IMR-90 (cell line): ENCODE measurements around the gene KAT6B. TPM values are rescaled to one million over a fixed set of nuclear protein-coding genes. Genes with fewer than 3 reads are reported as not detected.

Experiments used
- ATAC-seq: fragments of 200-7000 bp; cut with Tn5 transposase; 2 replicates; pipeline ENCODE4 v1.9.1; 2020; ENCODE audit warnings: low read depth, mild to moderate bottlenecking, moderate library complexity
- BruUV-seq: library from RNA; stranded (reverse); fragments of 400-500 nt; replicated peaks from 2 replicates; lab custom pipeline; 2021; lab: Mats Ljungman, UMichigan
- CTCF ChIA-PET: fragments of 300-600 bp; formaldehyde crosslinking; extraction: SDS; loops from one replicate; lab custom pipeline; 2021; ENCODE audit warnings: antibody characterized with exemption; lab: Yijun Ruan, JAX
- POLR2A ChIA-PET: fragments of 300-600 bp; sonication (Branson Sonifier 250); formaldehyde crosslinking; loops from one replicate; lab custom pipeline; 2022; ENCODE audit warnings: antibody characterized with exemption; ENCODE audit not compliant: unreplicated experiment; lab: Charles Lee
- DNase-seq: peaks from one replicate; pipeline ENCODE4 v3.0.0; 2013
- H2AFZ ChIP-seq: replicated peaks from 2 replicates; pipeline ENCODE3; 2013; ENCODE audit warnings: low read length, mild to moderate bottlenecking; ENCODE audit not compliant: poor library complexity
- H2AK5ac ChIP-seq: 2 replicates; pipeline ENCODE4 v1.6.1; 2013; ENCODE audit warnings: low read depth, low read length, inconsistent platforms
- H2AK9ac ChIP-seq: replicated peaks from 2 replicates; pipeline ENCODE3; 2013; ENCODE audit warnings: mild to moderate bottlenecking, low read depth, low read length, moderate library complexity; ENCODE audit not compliant: poor library complexity
- H2BK120ac ChIP-seq: 2 replicates; pipeline ENCODE4 v1.6.1; 2013; ENCODE audit warnings: low read depth, low read length, inconsistent platforms
- H2BK15ac ChIP-seq: 3 replicates; pipeline ENCODE4 v1.6.1; 2013; ENCODE audit warnings: low read depth, low read length, inconsistent platforms
- H2BK20ac ChIP-seq: 2 replicates; pipeline ENCODE4 v1.6.1; 2013; ENCODE audit warnings: low read depth, mild to moderate bottlenecking, inconsistent platforms, low read length, moderate library complexity
- H2BK5ac ChIP-seq: 2 replicates; pipeline ENCODE4 v1.6.1; 2013; ENCODE audit warnings: mild to moderate bottlenecking, low read depth, low read length, inconsistent platforms; ENCODE audit not compliant: poor library complexity, severe bottlenecking
- H3K14ac ChIP-seq: replicated peaks from 2 replicates; pipeline ENCODE4 v1.6.1; 2013; ENCODE audit warnings: low read depth, low read length, inconsistent platforms
- H3K18ac ChIP-seq: 2 replicates; pipeline ENCODE4 v1.6.1; 2013; ENCODE audit warnings: low read depth, low read length, control low read depth
- H3K23ac ChIP-seq: 2 replicates; pipeline ENCODE4 v1.6.1; 2013; ENCODE audit warnings: low read depth, low read length, inconsistent platforms
- H3K27ac ChIP-seq: 2 replicates; pipeline ENCODE4 v1.5.1; 2013; ENCODE audit warnings: mild to moderate bottlenecking, control low read depth, low read length; ENCODE audit not compliant: insufficient read depth
- H3K27me3 ChIP-seq: 2 replicates; pipeline ENCODE4 v1.6.1; 2013; ENCODE audit warnings: low read length; ENCODE audit not compliant: control insufficient read depth, insufficient read depth
- H3K36me3 ChIP-seq: 2 replicates; pipeline ENCODE4 v1.6.1; 2013; ENCODE audit warnings: low read length, mixed read lengths; ENCODE audit not compliant: control insufficient read depth, insufficient read depth
- H3K4ac ChIP-seq: 2 replicates; pipeline ENCODE4 v1.6.1; 2013; ENCODE audit warnings: low read depth, low read length, inconsistent platforms
- H3K4me1 ChIP-seq: 2 replicates; pipeline ENCODE4 v1.6.1; 2013; ENCODE audit warnings: low read length, mixed read lengths; ENCODE audit not compliant: control insufficient read depth, insufficient read depth
- H3K4me2 ChIP-seq: 2 replicates; pipeline ENCODE4 v1.6.1; 2013; ENCODE audit warnings: low read depth, mild to moderate bottlenecking, control low read depth, low read length, moderate library complexity
- H3K4me3 ChIP-seq: 2 replicates; pipeline ENCODE4 v1.5.1; 2013; ENCODE audit warnings: low read depth, mild to moderate bottlenecking, control low read depth, low read length, moderate library complexity; ENCODE audit not compliant: insufficient read depth
- H3K56ac ChIP-seq: 2 replicates; pipeline ENCODE4 v1.6.1; 2013; ENCODE audit warnings: low read length, inconsistent platforms; ENCODE audit not compliant: insufficient read depth; ENCODE audit errors: extremely low read depth
- H3K79me1 ChIP-seq, 2 experiments: 2 replicates each; pipeline ENCODE4 v1.6.1; 2013; ENCODE audit warnings: low read length in 2 of 2, inconsistent platforms in 1 of 2, low read depth in 1 of 2
- H3K9ac ChIP-seq: 2 replicates; pipeline ENCODE4 v1.6.1; 2013; ENCODE audit warnings: low read depth, low read length, control low read depth
- H3K9me1 ChIP-seq: 2 replicates; pipeline ENCODE4 v1.6.1; 2013; ENCODE audit warnings: low read length, inconsistent platforms; ENCODE audit not compliant: insufficient read depth
- H3K9me3 ChIP-seq: 2 replicates; pipeline ENCODE4 v1.6.1; 2013; ENCODE audit warnings: low read length; ENCODE audit not compliant: control insufficient read depth, insufficient read depth
- H4K20me1 ChIP-seq: 2 replicates; pipeline ENCODE4 v1.6.1; 2013; ENCODE audit warnings: low read length, inconsistent platforms; ENCODE audit not compliant: insufficient read depth
- H4K5ac ChIP-seq: 2 replicates; pipeline ENCODE4 v1.6.1; 2013; ENCODE audit warnings: mild to moderate bottlenecking, low read depth, low read length, control low read depth
- H4K8ac ChIP-seq, 2 experiments: 2 replicates each; pipeline ENCODE4 v1.6.1; 2013; ENCODE audit warnings: low read depth in 2 of 2, low read length in 2 of 2, control low read depth in 1 of 2, inconsistent platforms in 1 of 2
- H4K91ac ChIP-seq: 2 replicates; pipeline ENCODE4 v1.6.1; 2013; ENCODE audit warnings: low read depth, low read length, inconsistent platforms; ENCODE audit not compliant: insufficient read depth
- BHLHE40 ChIP-seq: fragments of 150-350 bp; IDR thresholded peaks from 2 replicates; pipeline ENCODE4 v1.6.1; 2016; ENCODE audit warnings: mild to moderate bottlenecking, low read depth, low read length
- CEBPB ChIP-seq: IDR thresholded peaks from 2 replicates; pipeline ENCODE4 v1.6.1; 2012; ENCODE audit warnings: low read depth, low read length, improper control_type of control experiment
- CHD1 ChIP-seq: IDR thresholded peaks from 2 replicates; pipeline ENCODE4 v1.6.1; 2012; ENCODE audit warnings: low read depth, low read length, improper control_type of control experiment
- ELK1 ChIP-seq: fragments of 150-350 bp; IDR thresholded peaks from 2 replicates; pipeline ENCODE4 v1.6.1; 2016; ENCODE audit warnings: low read depth, mild to moderate bottlenecking, low read length, moderate library complexity, borderline replicate concordance
- MAFK ChIP-seq: IDR thresholded peaks from 2 replicates; pipeline ENCODE4 v1.6.1; 2012; ENCODE audit warnings: low read depth, low read length, improper control_type of control experiment
- MAZ ChIP-seq: IDR thresholded peaks from 2 replicates; pipeline ENCODE4 v1.6.1; 2012; ENCODE audit warnings: low read depth, mild to moderate bottlenecking, low read length, improper control_type of control experiment, moderate library complexity, borderline replicate concordance
- MXI1 ChIP-seq: IDR thresholded peaks from 2 replicates; pipeline ENCODE4 v1.6.1; 2012; ENCODE audit warnings: low read depth, mild to moderate bottlenecking, low read length, moderate library complexity, borderline replicate concordance
- NFE2L2 ChIP-seq: fragments of 150-350 bp; IDR thresholded peaks from 2 replicates; pipeline ENCODE4 v1.6.1; 2016; ENCODE audit warnings: low read depth, mild to moderate bottlenecking, low read length
- POLR2A ChIP-seq: IDR thresholded peaks from 2 replicates; pipeline ENCODE4 v1.6.1; 2012; ENCODE audit warnings: mild to moderate bottlenecking, low read depth, low read length
- RCOR1 ChIP-seq: IDR thresholded peaks from 2 replicates; pipeline ENCODE4 v1.6.1; 2012; ENCODE audit warnings: mild to moderate bottlenecking, low read length, improper control_type of control experiment; ENCODE audit not compliant: insufficient replicate concordance
- RFX5 ChIP-seq: IDR thresholded peaks from 2 replicates; pipeline ENCODE4 v1.8.0; 2012; ENCODE audit warnings: low read depth, mild to moderate bottlenecking, low read length, moderate library complexity
- SMC3 ChIP-seq: fragments of 150-350 bp; IDR thresholded peaks from 2 replicates; pipeline ENCODE4 v1.6.1; 2016; ENCODE audit warnings: low read depth, mild to moderate bottlenecking, antibody characterized with exemption, low read length, moderate library complexity
- USF2 ChIP-seq: fragments of 150-350 bp; IDR thresholded peaks from 2 replicates; pipeline ENCODE4 v1.6.1; 2017; ENCODE audit warnings: mild to moderate bottlenecking, antibody characterized with exemption, low read length, low read depth
- WGBS, 2 experiments: methylation state at CpG; one replicate each; pipeline versions ENCODE4 v1.1.5 to v1.1.7; 2013; ENCODE audit warnings: missing lambda C conversion rate in 2 of 2; ENCODE audit not compliant: insufficient read length in 1 of 2; ENCODE audit errors: extremely low coverage in 2 of 2; 5-methylcytosine and 5-hydroxymethylcytosine counted together
- dilution Hi-C: fragments of 300-500 bp; cut with HindIII; formaldehyde crosslinking; loops from one replicate; pipeline ENCODE4 v1.14.3; 2018; ENCODE audit warnings: low sequenced_read_pairs; ENCODE audit not compliant: unreplicated experiment
- in situ Hi-C: fragments of 300-500 bp; cut with MboI; formaldehyde crosslinking; loops from 3 replicates; pipeline ENCODE4 v1.14.3; 2019; ENCODE audit warnings: low sequenced_read_pairs, inconsistent platforms, mixed read lengths
- intact Hi-C: fragments of 100-400 bp; cut with micrococcal nuclease; formaldehyde crosslinking; loops from 2 replicates; pipeline ENCODE4 v1.10.0; 2022
- polyA plus RNA-seq, 3 experiments: library from polyadenylated mRNA; depleted of rRNA; stranded (reverse); fragments of >200 nt; gene quantifications; 2 replicates each; pipeline ENCODE4 v1.2.3, GENCODE V29; 2012; ENCODE audit warnings: low replicate concordance in 1 of 3
- total RNA-seq: library from RNA; depleted of rRNA; stranded (reverse); fragments of >200 nt; gene quantifications from 2 replicates; pipeline ENCODE4 v1.2.3, GENCODE V29; 2012

Gene KAT6B
- total and polyA plus RNA-seq, 2 of the 4 experiments (the other 2 are of a cell fraction): 8.8 to 28.1 TPM

GRCh38 chr10:74925291-74925690 lies 98.9 kb downstream of the KAT6B start (continued):
- no peak for TF ChIP-seq USF2
- TF ChIP-seq POLR2A: no peak
- TF ChIP-seq CEBPB: no peak
- no peak for TF ChIP-seq MXI1
- no peak for TF ChIP-seq MAFK
- TF ChIP-seq SMC3: no peak

- Histone ChIP-seq H3K9ac (0 out of 2 replicates have a peak overlapping the region, but pooled peaks have one; percentile 9), H3K4me2 (no peak overlapping the region), H3K9me3 (no peaks in the 10 kb centered on the region), H4K20me1 (0 out of 2 replicates have a peak, but pooled peaks cover 2% of the 10 kb centered on the region), H4K8ac (peak overlapping the region in 1 of 2 experiments; percentile 58; a peak in 2 of 4 replicates), H3K56ac (no peak overlapping the region; the same call in 1 of the 2 replicates), H4K5ac (peak overlapping the region; percentile 47), H3K18ac (peak overlapping the region; percentile 75), H3K4ac (peak overlapping the region; percentile 73), H3K79me1 (peaks cover 33 to 57% of the 10 kb centered on the region in 2 experiments), H2AK5ac (peak overlapping the region; percentile 78), H3K23ac (peak overlapping the region; percentile 73; the same call in 1 of the 2 replicates), H3K14ac (peak overlapping the region; percentile 24), H2AFZ (no peak overlapping the region), H3K4me3 (no peak overlapping the region), H2AK9ac (no peak overlapping the region), H2BK15ac (peak overlapping the region; percentile 90; the same call in 2 of the 3 replicates), H3K9me1 (peaks cover 30% of the 10 kb centered on the region), H3K36me3 (no peaks in the 10 kb centered on the region), H3K27me3 (no peaks in the 10 kb centered on the region), H3K27ac (peak overlapping the region; percentile 73), H4K91ac (peak overlapping the region; percentile 78), H2BK20ac (peak overlapping the region; percentile 77), H2BK120ac (peak overlapping the region; percentile 67), H2BK5ac (peak overlapping the region; percentile 97), H3K4me1 (peaks cover 29% of the 10 kb centered on the region)
- in situ Hi-C loops: no loop called here
- intact Hi-C loops: loop anchor here (5.0 to 10.0 kb wide), 2 partner anchors 98 to 309 kb away; partner anchors contain the start of genes COMTD1 and KAT6B
- no TSS peak for BruUV-seq
- no peak for DNase-seq
- no peak for ATAC-seq
- ChIA-PET POLR2A (interaction anchor here (0.5 kb wide), 1 partner anchor 78 kb away, joined by 4 read pairs; no protein-coding TSS in a partner anchor), CTCF (no interaction called here)
- dilution Hi-C loops: no loop called here
- WGBS, 2 experiments: 0% methylated on average over 1 of the region's 4 CpGs; no CpG with 5 or more reads in 1 of the 2 experiments
- TF ChIP-seq NFE2L2 (no peak), MXI1 (no peak), USF2 (no peak), RFX5 (no peak), RCOR1 (no peak), BHLHE40 (no peak), SMC3 (no peak), POLR2A (no peak), MAFK (no peak), MAZ (no peak), CHD1 (no peak), ELK1 (no peak)
Measured at GRCh38 chr10:74925708-74926107, 99.3 kb downstream of the KAT6B start.
